Trophoblast cell (in vitro differentiated cells and primary cell): ENCODE data around the gene IGFBP2.
A peak's percentile ranks its signal among the peaks of the same experiment; 100 is the strongest.

Source experiments
- DNase-seq, 2 donors: peaks; one replicate each; pipeline ENCODE4 v3.0.0-alpha.2; 2016
- H2AFZ ChIP-seq: 2 replicates; pipeline ENCODE4 v1.6.1; 2013; ENCODE audit warnings: low read length, moderate library complexity, mild to moderate bottlenecking; ENCODE audit not compliant: insufficient read depth, poor library complexity
- H2AK5ac ChIP-seq: 2 replicates; pipeline ENCODE4 v1.6.1; 2013; ENCODE audit warnings: mild to moderate bottlenecking, low read length
- H2BK120ac ChIP-seq: 2 replicates; pipeline ENCODE4 v1.6.1; 2013; ENCODE audit warnings: low read length, mild to moderate bottlenecking, moderate library complexity; ENCODE audit not compliant: insufficient read depth, poor library complexity
- H2BK12ac ChIP-seq: 2 replicates; pipeline ENCODE4 v1.6.1; 2013; ENCODE audit warnings: mild to moderate bottlenecking, low read length, moderate library complexity
- H2BK5ac ChIP-seq: 2 replicates; pipeline ENCODE4 v1.6.1; 2013; ENCODE audit warnings: low read length, low read depth, moderate library complexity, mild to moderate bottlenecking; ENCODE audit not compliant: poor library complexity
- H3K14ac ChIP-seq: 2 replicates; pipeline ENCODE4 v1.6.1; 2013; ENCODE audit warnings: mild to moderate bottlenecking, low read length
- H3K18ac ChIP-seq: 2 replicates; pipeline ENCODE4 v1.6.1; 2013; ENCODE audit warnings: mild to moderate bottlenecking, low read length
- H3K23ac ChIP-seq: 2 replicates; pipeline ENCODE4 v1.6.1; 2013; ENCODE audit warnings: low read length
- H3K27ac ChIP-seq: 2 replicates; pipeline ENCODE4 v1.5.1; 2013; ENCODE audit warnings: low read depth, mild to moderate bottlenecking, inconsistent platforms, low read length, moderate library complexity
- H3K27me3 ChIP-seq: 2 replicates; pipeline ENCODE4 v1.6.1; 2013; ENCODE audit warnings: inconsistent platforms, mild to moderate bottlenecking, low read length, moderate library complexity; ENCODE audit not compliant: insufficient read depth
- H3K36me3 ChIP-seq, 2 experiments: 1 replicate in 1 of 2; 2 replicates in 1 of 2; pipeline ENCODE4 v1.6.1; 2013; ENCODE audit warnings: low read length in 2 of 2, mild to moderate bottlenecking in 2 of 2, moderate library complexity in 1 of 2; ENCODE audit not compliant: insufficient read depth in 2 of 2, control insufficient read depth in 1 of 2
- H3K4ac ChIP-seq: 2 replicates; pipeline ENCODE4 v1.6.1; 2013; ENCODE audit warnings: low read depth, mild to moderate bottlenecking, low read length, moderate library complexity
- H3K4me1 ChIP-seq, 2 experiments: 1 replicate in 1 of 2; 2 replicates in 1 of 2; pipeline ENCODE4 v1.6.1; 2013; ENCODE audit warnings: low read length in 2 of 2, mild to moderate bottlenecking in 2 of 2, moderate library complexity in 1 of 2; ENCODE audit not compliant: insufficient read depth in 2 of 2, control insufficient read depth in 1 of 2
- H3K4me2 ChIP-seq: 2 replicates; pipeline ENCODE4 v1.6.1; 2013; ENCODE audit warnings: inconsistent platforms, mild to moderate bottlenecking, low read length, moderate library complexity
- H3K4me3 ChIP-seq: 2 replicates; pipeline ENCODE4 v1.5.1; 2013; ENCODE audit warnings: mild to moderate bottlenecking, low read depth, low read length, inconsistent platforms
- H3K79me1 ChIP-seq: one replicate; pipeline ENCODE4 v1.6.1; 2013; ENCODE audit warnings: low read length
- H3K79me2 ChIP-seq: 2 replicates; pipeline ENCODE4 v1.6.1; 2013; ENCODE audit warnings: low read length, mild to moderate bottlenecking; ENCODE audit not compliant: control insufficient read depth, insufficient read depth, poor library complexity
- H3K9ac ChIP-seq: 2 replicates; pipeline ENCODE4 v1.6.1; 2013; ENCODE audit warnings: mild to moderate bottlenecking, low read length
- H3K9me3 ChIP-seq: 2 replicates; pipeline ENCODE4 v1.6.1; 2013; ENCODE audit warnings: low read depth, mild to moderate bottlenecking, control low read depth, inconsistent platforms, low read length; ENCODE audit not compliant: insufficient read depth
- H4K12ac ChIP-seq: 2 replicates; pipeline ENCODE4 v1.6.1; 2013; ENCODE audit warnings: low read depth, mild to moderate bottlenecking, low read length, moderate library complexity
- H4K8ac ChIP-seq: 2 replicates; pipeline ENCODE4 v1.6.1; 2013; ENCODE audit warnings: low read depth, mild to moderate bottlenecking, low read length, moderate library complexity
- H4K91ac ChIP-seq: one replicate; pipeline ENCODE4 v1.6.1; 2013; ENCODE audit warnings: low read depth, mild to moderate bottlenecking, low read length, moderate library complexity
- WGBS: extraction: QIAGEN DNeasy Blood & Tissue Kit; methylation state at CpG from one replicate; pipeline ENCODE4 v1.1.7; 2013; ENCODE audit warnings: missing lambda C conversion rate; ENCODE audit not compliant: insufficient read length, insufficient coverage; ENCODE audit errors: extremely low coverage; 5-methylcytosine and 5-hydroxymethylcytosine counted together

Gene IGFBP2

GRCh38 chr2:216690853-216691741, 57.9 kb downstream of the IGFBP2 start:
- no peak overlapping the region for H3K4me3 ChIP-seq
- H4K91ac ChIP-seq, result no peak overlapping the region
- no peak for DNase-seq
- H2BK120ac ChIP-seq, result no peak overlapping the region
- H3K9ac ChIP-seq, result no peak overlapping the region
- H3K27ac ChIP-seq, result no peak overlapping the region
- peaks cover 23 to 27% of the 10 kb centered on the region in 2 experiments for H3K36me3 ChIP-seq
- no peak overlapping the region for H3K14ac ChIP-seq
- H4K8ac ChIP-seq, result no peak overlapping the region
- H2AK5ac ChIP-seq, result no peak overlapping the region
- H3K4ac ChIP-seq, result no peak overlapping the region
- H2BK5ac ChIP-seq, result no peak overlapping the region
- no peak overlapping the region for H3K23ac ChIP-seq
- no CpG with 5 or more reads among the region's 23 CpGs for WGBS
- no peak overlapping the region for H2BK12ac ChIP-seq
- H3K4me2 ChIP-seq, result peak overlapping the region; percentile 60
- H3K79me1 ChIP-seq, result peaks cover 15% of the 10 kb centered on the region
- H3K79me2 ChIP-seq, result peaks cover 8% of the 10 kb centered on the region
- no peaks in the 10 kb centered on the region for H3K9me3 ChIP-seq
- no peak overlapping the region for H3K18ac ChIP-seq
- no peak overlapping the region for H2AFZ ChIP-seq
- peaks cover 7% of the 10 kb centered on the region for H3K27me3 ChIP-seq
- H4K12ac ChIP-seq, result no peak overlapping the region
- peaks cover 20 to 37% of the 10 kb centered on the region in 2 experiments for H3K4me1 ChIP-seq

GRCh38 chr2:216692636-216693413, 59.6 kb downstream of the IGFBP2 start:
- no peak overlapping the region for H2AK5ac ChIP-seq
- no peak for DNase-seq
- H3K79me1 ChIP-seq, result peaks cover 15% of the 10 kb centered on the region
- no CpG with 5 or more reads among the region's 28 CpGs for WGBS
- peak overlapping the region; percentile 57 for H3K9ac ChIP-seq
- H3K27ac ChIP-seq, result peak overlapping the region; percentile 5
- no peak overlapping the region for H3K14ac ChIP-seq
- no peaks in the 10 kb centered on the region for H3K9me3 ChIP-seq
- peaks cover 8% of the 10 kb centered on the region for H3K79me2 ChIP-seq
- H4K8ac ChIP-seq, result no peak overlapping the region
- peaks cover 13 to 18% of the 10 kb centered on the region in 2 experiments for H3K36me3 ChIP-seq
- H3K18ac ChIP-seq, result no peak overlapping the region
- H3K4me2 ChIP-seq, result peak overlapping the region; percentile 78
- H3K27me3 ChIP-seq, result peaks cover 7% of the 10 kb centered on the region
- H3K4ac ChIP-seq, result no peak overlapping the region
- peak overlapping the region; percentile 67 for H3K4me3 ChIP-seq
- H3K4me1 ChIP-seq, result peaks cover 22 to 42% of the 10 kb centered on the region in 2 experiments
- H2BK5ac ChIP-seq, result no peak overlapping the region
- H4K12ac ChIP-seq, result peak overlapping the region; percentile 59
- no peak overlapping the region for H2BK12ac ChIP-seq
- H2AFZ ChIP-seq, result no peak overlapping the region
- no peak overlapping the region for H4K91ac ChIP-seq
- H2BK120ac ChIP-seq, result no peak overlapping the region
- H3K23ac ChIP-seq, result no peak overlapping the region

- Histone ChIP-seq H2BK120ac (no peak overlapping the region), H2BK12ac (no peak overlapping the region), H3K9ac (peak overlapping the region; percentile 73), H3K4me2 (peak overlapping the region; percentile 91), H3K79me2 (peaks cover 8% of the 10 kb centered on the region), H3K27ac (no peak overlapping the region), H3K23ac (no peak overlapping the region), H2AK5ac (no peak overlapping the region), H3K36me3 (peaks cover 11 to 16% of the 10 kb centered on the region in 2 experiments), H2BK5ac (no peak overlapping the region), H4K8ac (peak overlapping the region; percentile 81), H3K14ac (no peak overlapping the region), H4K91ac (no peak overlapping the region), H4K12ac (no peak overlapping the region), H3K18ac (no peak overlapping the region), H3K79me1 (peaks cover 15% of the 10 kb centered on the region), H3K4me3 (peak overlapping the region; percentile 82), H3K9me3 (no peaks in the 10 kb centered on the region), H3K4me1 (peaks cover 22 to 42% of the 10 kb centered on the region in 2 experiments), H2AFZ (no peak overlapping the region), H3K4ac (no peak overlapping the region), H3K27me3 (peaks cover 7% of the 10 kb centered on the region)
- WGBS, result no CpG with 5 or more reads among the region's 15 CpGs
- no peak for DNase-seq
Observed at GRCh38 chr2:216693414-216694080, 60.3 kb downstream of the IGFBP2 start.
